OCI-LY3 (cell line): ENCODE results near the gene DYNC2I2.

ENCODE experiments used
- CTCF ChIP-seq: fragments of 200-600, 300-600 bp; sonication (generic); IDR thresholded peaks from 2 replicates; pipeline ENCODE4 v1.5.1; 2014; ENCODE audit warnings: antibody characterized with exemption, low read length, low read depth
- EZH2phosphoT487 ChIP-seq: fragments of 200-600 bp; shearing (Covaris generic); IDR thresholded peaks from 2 replicates; pipeline ENCODE4 v1.6.1; 2018; ENCODE audit warnings: antibody characterized with exemption, mixed run types, low read depth

GRCh38 chr9:128669786-128670185 lies 13.1 kb upstream of the DYNC2I2 start:
- TF ChIP-seq CTCF = no peak
- no peak for TF ChIP-seq EZH2phosphoT487
